HG03565 (cell line): ENCODE measurements around the gene UPF1.

Source experiments
- ATAC-seq: cut with Tn5 transposase; IDR thresholded peaks from one replicate; pipeline ENCODE4 v1.9.1; 2021; ENCODE audit warnings: mild to moderate bottlenecking, moderate library complexity; ENCODE audit not compliant: unreplicated experiment

UPF1 gene

GRCh38 chr19:18868380-18869022 is 36.7 kb downstream of the UPF1 start:
- ATAC-seq: no peak

GRCh38 chr19:18869023-18869618 is 37.4 kb downstream of the UPF1 start:
- no peak for ATAC-seq

GRCh38 chr19:18869781-18870530 is 38.2 kb downstream of the UPF1 start:
- no peak for ATAC-seq

GRCh38 chr19:18870531-18871172 is 38.9 kb downstream of the UPF1 start:
- no peak for ATAC-seq

- no peak for ATAC-seq
These were observed 39.8 kb downstream of the UPF1 start for GRCh38 chr19:18871543-18871942.

GRCh38 chr19:18875726-18876125 is 44.0 kb downstream of the UPF1 start:
- ATAC-seq: no peak

GRCh38 chr19:18876865-18877264 is 45.1 kb downstream of the UPF1 start:
- ATAC-seq: no peak

GRCh38 chr19:18878058-18878797 is 46.5 kb downstream of the UPF1 start:
- ATAC-seq: no peak

GRCh38 chr19:18878858-18879578 is 47.3 kb downstream of the UPF1 start:
- ATAC-seq: no peak

GRCh38 chr19:18879579-18880373 is 48.0 kb downstream of the UPF1 start:
- ATAC-seq: no peak

- no peak for ATAC-seq
These were observed 49.7 kb downstream of the UPF1 start for GRCh38 chr19:18881491-18881890.

- ATAC-seq: no peak
These were observed 52.0 kb downstream of the UPF1 start for GRCh38 chr19:18883526-18884304.

GRCh38 chr19:18886972-18887371 is 55.2 kb downstream of the UPF1 start:
- ATAC-seq: no peak

- ATAC-seq: no peak
These were observed 58.4 kb downstream of the UPF1 start for GRCh38 chr19:18889949-18890745.

GRCh38 chr19:18893587-18894253 is 62.0 kb downstream of the UPF1 start:
- ATAC-seq: no peak

- ATAC-seq: no peak
These were observed 62.7 kb downstream of the UPF1 start for GRCh38 chr19:18894254-18895037.
